ENCODE measurements around the gene ADIPOQ.
A peak's percentile ranks its signal among the peaks of the same experiment; 100 is the strongest.
"Not testable (repeated sequence)": the region's sequence is repeated elsewhere in the genome, so short reads cannot be mapped to it uniquely, and the experiment has no call there.

ADIPOQ gene

DNA sequence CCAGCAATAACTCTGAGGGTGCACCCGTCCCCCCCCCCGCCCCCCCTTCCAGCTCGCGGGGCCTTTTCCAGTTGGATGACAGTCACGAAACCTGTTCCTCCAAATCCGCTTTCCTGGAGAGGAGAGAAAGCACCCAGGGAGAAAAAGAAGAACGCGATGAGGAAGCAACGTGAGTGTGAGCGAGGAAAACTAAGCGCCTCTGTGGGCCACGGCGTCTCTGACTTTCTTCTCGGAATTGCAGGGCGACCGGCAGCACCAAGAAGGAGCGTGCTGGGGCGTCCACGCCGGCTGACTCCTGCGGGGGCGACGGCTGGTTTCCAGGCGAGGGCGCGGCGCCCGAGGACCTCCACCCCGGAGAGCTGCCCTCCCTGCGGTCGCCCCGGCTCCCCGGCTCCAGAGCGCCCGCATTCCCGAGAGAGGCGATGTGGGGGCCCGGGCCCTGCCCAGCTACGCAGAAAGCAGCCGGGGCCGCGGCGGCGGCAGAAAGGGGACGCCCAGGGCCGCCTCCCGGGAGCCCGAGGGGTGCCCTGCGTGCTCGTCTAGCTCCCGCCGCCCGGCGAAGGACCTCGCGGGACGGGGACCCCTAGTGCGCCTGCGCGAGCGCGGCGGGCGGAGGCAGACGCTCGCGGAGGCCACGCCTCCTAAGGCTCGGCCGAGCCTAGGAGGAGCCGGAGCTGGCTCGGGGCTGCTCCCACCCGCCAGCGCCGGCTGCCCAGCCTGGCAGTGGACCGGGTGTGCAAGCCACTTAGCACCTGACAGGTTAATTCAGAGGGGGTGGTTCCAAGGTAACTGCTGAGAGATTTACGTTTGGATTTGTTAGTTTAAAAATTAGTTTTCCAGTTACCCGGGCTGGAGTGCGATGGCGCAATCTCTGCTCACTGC lies 15.3 kb upstream of the ADIPOQ start:
- peak; percentile 89 for DNase-seq (ENCODE audit: low read depth)

DNA sequence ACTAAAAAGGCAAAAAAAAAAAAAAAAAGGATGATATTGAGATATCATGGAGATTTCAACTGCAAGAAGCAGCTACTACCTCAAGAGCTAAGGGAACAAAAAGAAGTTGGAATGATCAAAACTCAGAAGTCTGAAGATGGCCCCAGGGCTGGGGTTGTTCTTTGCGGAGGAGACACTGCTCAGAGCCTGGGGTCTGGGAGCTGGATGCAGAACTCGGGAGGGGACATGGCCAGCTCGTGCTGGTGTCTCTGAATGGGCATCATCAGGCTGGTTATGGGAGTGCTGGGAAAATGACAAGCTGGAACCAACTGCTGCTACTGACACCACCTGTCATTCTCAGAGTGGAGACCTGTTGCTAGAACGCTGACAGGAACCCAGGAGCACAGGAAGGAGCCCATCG lies 14.2 kb upstream of the ADIPOQ start:
- no peak for DNase-seq (ENCODE audit: low read depth)

DNA sequence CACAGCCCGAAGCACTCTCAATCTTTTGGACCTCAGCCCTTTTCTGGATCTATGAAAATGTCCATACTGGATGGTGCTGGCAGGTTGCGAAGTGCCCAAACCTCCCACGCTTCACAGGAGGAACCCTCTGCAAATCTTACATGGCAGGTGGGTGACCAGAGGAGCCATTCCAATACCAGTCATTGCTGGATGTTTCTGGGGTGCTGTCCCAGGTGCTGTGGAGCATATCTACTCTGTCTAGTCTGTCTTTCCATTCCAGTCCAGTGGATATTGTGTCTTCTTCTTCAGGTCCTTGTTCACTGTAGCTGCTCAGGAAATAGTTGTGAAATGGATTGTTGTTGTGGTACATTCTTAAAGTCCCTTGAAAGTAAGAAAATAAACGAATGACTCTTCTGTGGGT lies 10.7 kb upstream of the ADIPOQ start:
- no peak for DNase-seq (ENCODE audit: low read depth)

DNA sequence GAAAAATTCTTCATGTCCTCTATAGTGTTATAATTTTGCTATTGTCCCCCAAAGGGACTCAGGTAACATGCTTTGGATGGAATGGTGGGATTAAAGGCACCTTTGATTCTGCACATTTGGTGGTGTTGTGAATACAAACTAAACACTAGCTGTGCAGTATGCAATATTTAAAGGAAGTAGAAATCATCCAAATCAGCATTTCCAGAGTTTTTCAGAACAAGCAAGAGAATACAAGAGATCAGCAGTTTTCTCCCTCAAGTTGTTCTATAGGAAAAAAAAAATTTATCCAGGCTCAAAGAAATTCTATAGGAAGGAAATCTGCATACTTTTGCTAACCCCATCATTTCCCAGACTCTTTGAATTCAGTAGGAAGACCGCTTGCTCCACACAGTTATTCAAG lies 10.2 kb upstream of the ADIPOQ start:
- DNase-seq (ENCODE audit: low read depth) = no peak

DNA sequence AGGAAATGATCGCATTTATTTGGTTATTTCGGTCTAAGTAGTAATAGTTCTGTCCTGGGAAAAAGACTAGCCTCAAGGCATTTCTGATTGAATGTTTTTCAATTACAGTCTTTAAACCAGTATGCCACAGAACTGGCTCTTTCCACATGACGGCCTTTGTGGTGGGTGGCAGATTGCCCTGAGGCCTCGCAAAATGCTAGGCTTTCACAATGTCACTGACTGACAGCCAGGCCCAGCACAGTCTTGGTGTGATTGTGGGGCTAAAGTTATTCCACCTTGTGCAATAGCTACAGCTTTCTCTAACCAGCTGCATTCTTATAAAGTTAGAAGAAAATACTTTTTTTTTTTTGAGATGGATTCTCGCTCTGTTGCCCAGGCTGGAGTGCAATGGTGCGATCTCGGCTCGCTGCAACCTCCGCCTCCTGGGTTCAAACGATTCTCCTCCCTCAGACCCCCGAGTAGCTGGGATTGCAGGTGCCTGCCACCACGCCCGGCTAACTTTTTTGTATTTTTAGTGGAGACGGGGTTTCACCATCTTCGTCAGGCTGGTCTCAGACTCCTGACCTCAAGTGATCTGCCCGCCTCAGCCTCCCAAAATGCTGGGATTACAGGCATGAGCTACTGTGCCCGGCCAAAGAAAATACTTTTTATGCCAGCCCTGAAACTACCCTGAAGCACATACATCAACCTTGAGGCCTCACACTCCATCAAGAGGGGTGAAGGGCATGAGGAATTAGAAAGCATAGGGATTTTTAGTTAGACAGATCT lies 2.5 kb upstream of the ADIPOQ start:
- no peak for DNase-seq (ENCODE audit: low read depth)

DNA sequence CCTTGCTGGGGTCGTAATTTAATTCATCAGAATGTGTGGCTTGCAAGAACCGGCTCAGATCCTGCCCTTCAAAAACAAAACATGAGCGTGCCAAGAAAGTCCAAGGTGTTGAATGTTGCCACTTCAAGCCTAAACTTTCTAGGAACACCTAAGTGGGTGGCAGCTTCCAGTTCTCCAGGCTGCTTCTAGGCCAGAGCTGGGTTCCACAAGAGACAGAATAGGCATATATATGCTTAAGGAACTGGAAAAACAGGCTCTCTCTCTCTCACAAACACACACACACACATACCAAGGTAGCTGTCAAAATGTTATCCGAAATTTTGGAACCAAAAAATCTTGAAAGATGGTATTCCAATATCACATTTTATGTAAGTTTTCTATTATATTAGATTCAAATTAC lies 890 bp upstream of the ADIPOQ start:
- no peak for DNase-seq (ENCODE audit: low read depth)

DNA sequence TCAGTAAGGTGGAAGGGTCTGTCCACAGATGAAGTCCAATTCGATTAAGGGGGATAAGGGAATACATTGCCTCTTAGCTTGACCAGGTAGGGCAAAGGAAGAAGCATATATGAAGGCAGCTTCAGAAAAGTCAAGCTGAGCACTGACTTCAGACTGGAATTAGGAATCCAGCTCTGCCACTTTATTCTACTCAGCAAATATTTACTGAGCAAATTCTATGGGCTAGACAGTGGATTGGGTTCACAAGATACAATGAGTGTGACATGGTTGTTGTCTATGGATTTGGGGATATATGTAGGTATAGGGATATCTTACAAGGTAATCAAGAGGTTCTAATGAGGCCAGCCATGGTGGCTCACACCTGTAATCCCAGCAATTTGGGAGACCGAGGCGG lies 526 bp downstream of the ADIPOQ start:
- DNase-seq (ENCODE audit: low read depth) = no peak

DNA sequence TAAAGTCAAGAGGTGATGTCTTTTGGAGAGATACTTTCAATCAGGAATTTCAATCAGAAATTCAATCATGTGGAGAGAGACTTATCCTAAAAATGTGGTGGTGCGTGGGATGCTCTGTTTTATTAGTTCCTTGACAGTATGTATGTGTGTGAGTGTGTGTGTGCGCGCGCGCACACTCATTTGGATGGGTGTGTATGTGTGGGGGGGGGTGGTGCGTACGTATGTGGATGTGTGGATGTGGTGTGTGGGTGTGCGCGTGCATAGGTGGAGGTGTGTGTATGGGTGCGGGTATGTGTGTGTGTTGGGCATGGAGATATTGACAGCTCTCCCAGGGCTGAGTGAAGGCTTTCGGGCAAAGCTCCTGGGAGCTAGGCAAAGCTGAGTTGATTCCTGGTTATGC lies 2.4 kb downstream of the ADIPOQ start:
- no peak for DNase-seq (ENCODE audit: low read depth)

DNA sequence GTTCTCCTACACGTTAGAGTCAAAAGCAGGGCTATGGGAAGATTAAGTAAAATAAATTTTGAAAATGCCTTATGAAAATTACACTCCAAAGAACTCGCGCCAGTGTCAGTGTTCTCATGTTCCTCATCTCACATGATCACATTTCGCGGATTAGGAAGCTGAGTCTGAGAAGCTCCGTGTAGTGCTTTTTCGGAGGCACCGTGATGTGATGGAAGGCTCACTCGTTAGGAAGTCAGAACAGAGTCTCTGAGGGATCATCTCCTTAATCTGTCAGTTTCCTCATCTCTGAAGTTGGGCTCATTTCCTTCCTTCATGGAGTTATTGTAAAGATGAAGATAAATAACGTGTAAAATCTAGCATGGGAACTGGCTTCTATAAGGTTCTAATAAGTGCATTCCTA lies 3.2 kb downstream of the ADIPOQ start:
- DNase-seq (ENCODE audit: low read depth) = no peak

DNA sequence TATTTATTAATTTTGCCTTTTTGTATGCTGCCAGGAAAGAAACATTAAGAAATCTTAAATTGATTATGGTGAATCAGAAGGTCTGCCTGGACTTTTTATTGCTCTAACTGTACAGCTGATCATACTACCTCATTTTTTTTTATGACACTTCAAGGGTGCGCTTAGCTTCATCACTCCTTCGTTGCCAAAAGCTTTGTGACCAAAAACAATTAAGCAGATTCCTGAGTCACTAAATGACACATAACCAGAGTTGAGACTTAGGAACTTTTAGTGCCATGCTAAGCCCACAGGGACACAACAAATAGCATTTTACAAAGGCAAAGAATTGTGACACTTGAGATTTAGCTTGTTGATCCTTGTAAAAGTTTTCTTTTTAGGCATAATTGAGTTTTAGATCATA lies 4.9 kb downstream of the ADIPOQ start:
- DNase-seq (ENCODE audit: low read depth) = no peak

DNA sequence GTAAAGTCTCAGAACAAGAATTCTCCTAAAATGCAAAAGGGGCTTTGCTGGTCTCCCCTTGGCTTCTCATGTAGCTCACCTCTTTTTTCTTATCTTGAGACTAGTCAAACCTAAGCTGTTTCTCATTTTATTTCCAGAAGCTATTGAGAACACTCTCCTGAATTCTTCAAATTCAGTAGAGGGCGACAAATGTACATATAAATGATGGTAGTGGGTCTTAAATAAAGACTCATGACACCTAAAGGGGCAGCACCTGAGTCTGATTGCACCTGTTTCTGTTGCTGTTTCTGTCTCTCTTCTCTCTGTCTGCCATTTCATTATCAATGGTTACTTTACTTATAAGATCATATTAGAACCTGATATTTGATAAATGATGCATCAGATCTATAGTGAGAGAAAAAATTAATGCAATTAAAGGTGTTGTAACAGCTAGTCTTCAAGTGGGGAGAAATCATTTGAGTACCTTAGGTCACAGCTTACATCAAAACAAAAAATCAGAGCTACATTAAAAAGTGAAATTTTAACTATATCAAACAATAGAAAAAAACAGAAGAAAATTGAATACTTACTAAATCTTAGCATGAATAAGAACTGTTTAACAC lies 7.0 kb downstream of the ADIPOQ start:
- no peak for DNase-seq (ENCODE audit: low read depth)

DNA sequence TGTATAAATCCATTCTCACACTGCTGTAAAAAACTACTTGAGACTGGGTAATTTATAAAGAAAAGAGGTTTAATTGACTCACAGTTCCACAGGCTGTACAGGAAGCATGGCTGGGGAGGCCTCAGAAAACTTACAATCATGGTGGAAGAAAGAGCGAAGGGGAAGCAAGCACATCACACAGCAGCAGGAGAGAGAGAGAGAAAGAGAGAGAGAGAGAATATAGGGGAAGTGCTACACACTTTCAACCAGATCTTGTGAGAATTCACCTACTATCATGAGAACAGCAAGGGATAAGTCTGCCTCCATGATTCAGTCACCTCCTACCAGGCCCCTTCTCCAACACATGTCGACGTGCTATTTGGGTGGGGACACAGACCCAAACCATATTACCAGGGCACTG lies 9.3 kb downstream of the ADIPOQ start:
- not testable (repeated sequence) for DNase-seq (ENCODE audit: low read depth)

DNA sequence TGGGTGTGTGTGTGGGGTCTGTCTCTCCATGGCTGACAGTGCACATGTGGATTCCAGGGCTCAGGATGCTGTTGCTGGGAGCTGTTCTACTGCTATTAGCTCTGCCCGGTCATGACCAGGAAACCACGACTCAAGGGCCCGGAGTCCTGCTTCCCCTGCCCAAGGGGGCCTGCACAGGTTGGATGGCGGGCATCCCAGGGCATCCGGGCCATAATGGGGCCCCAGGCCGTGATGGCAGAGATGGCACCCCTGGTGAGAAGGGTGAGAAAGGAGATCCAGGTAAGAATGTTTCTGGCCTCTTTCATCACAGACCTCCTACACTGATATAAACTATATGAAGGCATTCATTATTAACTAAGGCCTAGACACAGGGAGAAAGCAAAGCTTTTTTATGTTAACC lies 10.5 kb downstream of the ADIPOQ start:
- DNase-seq (ENCODE audit: low read depth) = no peak

DNA sequence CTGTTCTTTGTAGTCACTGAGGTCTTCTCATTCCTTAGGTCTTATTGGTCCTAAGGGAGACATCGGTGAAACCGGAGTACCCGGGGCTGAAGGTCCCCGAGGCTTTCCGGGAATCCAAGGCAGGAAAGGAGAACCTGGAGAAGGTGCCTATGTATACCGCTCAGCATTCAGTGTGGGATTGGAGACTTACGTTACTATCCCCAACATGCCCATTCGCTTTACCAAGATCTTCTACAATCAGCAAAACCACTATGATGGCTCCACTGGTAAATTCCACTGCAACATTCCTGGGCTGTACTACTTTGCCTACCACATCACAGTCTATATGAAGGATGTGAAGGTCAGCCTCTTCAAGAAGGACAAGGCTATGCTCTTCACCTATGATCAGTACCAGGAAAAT lies 11.6 kb downstream of the ADIPOQ start:
- DNase-seq (ENCODE audit: low read depth) = no peak

DNA sequence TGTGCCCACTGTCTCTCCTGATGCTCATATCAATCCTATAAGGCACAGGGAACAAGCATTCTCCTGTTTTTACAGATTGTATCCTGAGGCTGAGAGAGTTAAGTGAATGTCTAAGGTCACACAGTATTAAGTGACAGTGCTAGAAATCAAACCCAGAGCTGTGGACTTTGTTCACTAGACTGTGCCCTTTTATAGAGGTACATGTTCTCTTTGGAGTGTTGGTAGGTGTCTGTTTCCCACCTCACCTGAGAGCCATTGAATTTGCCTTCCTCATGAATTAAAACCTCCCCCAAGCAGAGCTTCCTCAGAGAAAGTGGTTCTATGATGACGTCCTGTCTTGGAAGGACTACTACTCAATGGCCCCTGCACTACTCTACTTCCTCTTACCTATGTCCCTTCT lies 12.4 kb downstream of the ADIPOQ start:
- DNase-seq (ENCODE audit: low read depth) = no peak

DNA sequence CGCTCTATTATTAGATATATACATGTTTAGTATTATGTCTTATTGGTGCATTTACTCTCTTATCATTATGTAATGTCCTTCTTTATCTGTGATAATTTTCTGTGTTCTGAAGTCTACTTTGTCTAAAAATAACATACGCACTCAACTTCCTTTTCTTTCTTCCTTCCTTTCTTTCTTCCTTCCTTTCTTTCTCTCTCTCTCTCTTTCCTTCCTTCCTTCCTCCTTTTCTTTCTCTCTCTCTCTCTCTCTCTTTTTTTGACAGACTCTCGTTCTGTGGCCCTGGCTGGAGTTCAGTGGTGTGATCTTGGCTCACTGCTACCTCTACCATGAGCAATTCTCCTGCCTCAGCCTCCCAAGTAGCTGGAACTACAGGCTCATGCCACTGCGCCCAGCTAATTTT lies 15.2 kb downstream of the ADIPOQ start:
- no peak for DNase-seq (ENCODE audit: low read depth)

DNA sequence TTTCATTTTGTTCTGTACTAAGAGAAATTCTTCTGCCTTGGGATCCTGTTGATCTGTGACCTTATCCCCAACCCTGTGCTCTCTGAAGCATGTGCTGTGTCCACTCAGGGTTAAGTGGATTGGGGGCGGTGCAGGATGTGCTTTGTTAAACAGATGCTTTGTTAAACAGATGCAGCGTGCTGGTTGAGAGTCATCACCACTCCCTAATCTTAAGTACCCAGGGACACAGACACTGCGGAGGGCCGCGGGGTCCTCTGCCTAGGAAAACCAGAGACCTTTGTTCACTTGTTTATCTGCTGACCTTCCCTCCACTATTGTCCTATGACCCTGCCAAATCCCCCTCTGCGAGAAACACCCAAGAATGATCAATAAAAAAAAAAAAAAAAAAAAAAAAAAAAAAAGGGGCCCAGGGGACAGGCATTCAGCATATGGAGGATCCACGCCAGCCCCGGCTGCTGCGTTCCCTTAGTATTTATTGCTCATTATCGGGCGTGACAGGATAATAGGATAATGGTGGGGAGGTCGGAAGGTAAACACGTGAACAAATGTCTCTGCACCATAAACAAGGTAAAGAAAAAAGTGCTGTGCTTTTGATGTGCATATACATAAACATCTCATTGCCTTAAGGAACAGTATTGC lies 22.8 kb downstream of the ADIPOQ start:
- not testable (repeated sequence) for DNase-seq (ENCODE audit: low read depth)

DNA sequence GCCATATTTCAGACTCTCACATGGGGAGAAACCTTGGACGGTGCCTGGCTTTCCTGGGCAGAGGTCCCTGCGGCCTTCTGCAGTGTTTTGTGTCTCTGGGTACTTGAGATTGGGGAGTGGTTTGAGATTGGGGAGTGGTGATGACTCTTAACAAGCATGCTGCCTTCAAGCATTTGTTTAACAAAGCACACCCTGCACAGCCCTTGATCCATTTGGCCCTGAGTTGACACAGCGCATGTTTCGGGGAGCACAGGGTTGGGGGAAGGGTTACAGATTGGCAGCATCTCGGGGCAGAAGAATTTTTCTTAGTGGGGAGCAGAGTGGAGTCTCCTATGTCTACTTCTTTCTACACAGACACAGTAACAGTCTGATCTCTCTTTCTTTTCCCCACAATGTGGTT lies 23.6 kb downstream of the ADIPOQ start:
- not testable (repeated sequence) for DNase-seq (ENCODE audit: low read depth)

DNA sequence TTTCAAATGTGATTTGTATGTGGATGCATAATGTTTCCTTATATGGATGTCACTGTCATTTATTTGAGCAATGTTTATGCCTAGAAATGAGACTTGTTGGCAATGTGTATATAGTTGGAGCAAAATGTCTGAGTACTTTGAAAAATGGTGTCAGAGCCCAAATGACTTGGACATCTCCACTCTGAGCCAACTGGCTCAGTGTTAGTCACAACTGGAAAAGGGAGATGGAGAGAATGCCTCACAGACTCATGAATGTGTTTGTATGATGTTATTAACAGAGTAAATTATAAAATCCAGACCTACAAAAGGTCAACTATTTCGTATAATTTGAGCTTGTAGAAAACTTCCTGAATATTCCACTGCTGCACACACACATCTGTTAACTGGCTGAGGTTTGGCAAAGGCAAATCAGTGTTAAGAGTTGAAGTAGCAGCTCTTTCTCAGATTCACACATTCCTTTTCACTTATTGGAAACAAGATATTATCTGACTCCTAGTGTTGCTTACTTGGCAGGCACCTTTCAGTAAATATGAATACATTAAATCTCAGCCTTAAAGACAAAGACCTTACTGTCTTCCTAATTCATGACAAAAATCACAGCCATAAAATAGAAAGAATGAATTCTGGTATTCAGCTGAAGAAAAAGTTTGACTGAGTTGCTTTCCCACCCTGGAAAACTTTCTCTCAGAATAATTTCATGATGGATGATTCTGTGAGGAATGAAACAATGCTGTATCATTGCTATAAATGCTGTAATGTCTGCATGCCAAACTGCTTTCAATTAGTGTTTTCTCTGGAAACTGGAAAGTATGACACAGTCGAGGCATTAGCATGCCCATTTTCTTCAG lies 27.0 kb downstream of the ADIPOQ start:
- no peak for DNase-seq (ENCODE audit: low read depth)

DNA sequence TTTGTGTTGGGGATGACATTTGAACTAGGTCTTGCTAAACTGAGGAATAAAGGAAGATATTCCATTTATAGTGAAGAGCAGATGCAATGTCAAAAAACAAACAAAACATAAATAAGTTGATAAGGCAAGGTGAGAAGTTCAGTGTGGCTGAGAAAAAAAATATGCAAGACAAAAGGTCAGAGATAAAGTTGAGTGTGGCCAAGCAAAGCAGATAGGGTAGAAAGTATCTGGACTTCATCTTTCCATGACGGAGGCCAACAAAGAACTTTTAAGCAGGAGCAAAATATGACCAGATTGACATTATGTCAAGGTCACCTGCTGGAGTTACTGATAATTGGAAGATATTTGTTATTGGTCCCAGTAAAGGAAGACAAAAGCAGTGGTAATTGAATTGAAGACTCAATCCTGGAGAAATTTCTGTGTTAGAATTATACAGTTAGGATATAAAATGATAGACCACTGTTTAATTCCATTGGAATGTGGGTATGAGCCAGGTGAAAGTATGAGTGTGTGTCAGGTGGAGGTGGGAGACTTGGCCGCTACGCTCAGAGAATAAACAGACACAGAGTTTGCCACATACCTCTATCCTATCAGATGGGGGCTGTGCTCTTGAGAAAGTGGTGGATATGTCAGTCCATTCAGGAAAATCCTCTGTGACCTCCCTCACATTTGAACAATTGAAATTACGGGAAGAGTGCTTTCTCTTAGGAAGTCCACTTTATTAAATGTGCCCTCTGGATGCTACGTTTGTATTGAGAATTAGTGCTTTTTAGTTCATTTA lies 28.1 kb downstream of the ADIPOQ start:
- no peak for DNase-seq (ENCODE audit: low read depth)

DNA sequence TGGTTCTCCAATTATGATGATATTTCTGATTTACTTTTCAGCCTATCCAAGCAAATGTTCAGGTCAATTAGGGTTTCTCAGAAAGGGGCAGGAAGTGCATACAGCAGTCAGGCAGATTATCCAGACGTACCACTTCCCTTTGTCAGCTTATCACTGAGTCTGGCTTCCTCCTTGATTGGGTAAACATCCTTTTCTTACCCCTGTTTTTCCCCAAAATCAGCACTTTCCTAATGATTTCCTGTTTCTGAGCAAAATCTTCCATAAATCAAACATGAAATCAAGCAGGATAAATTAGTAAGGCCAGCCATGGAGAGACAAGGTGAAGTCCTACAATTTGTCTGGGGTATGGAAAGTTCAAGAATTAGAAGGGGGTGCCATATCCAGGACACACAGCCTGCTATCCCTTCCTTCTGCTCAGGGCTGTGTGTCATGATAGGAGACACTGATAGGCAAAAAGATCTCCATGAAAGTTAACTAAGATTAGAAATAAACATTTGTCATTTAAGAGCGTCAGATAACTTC lies 29.0 kb downstream of the ADIPOQ start:
- DNase-seq (ENCODE audit: low read depth) = no peak

All from activated T-cell treated with anti-CD3 and anti-CD28 coated beads for 48 hours (primary cell).